ENCODE measurements around the gene AP3S2.

- TF ChIP-seq CTCF (IDR thresholded peaks at IDR 0.05) (no peak), EP300 (IDR thresholded peaks at IDR 0.05) (no peak)
Observed at GRCh38 chr15:89864958-89865739, 28.6 kb downstream of the AP3S2 start.
